GM23338 (cell line): Measurements from ENCODE around the gene TTC39B. TPM values are rescaled to one million over a fixed set of nuclear protein-coding genes. Genes with fewer than 3 reads are reported as not detected.

Source experiments
- ATAC-seq: fragments of 200-7000 bp; cut with Tn5 transposase; 3 replicates; pipeline ENCODE4 v1.9.1; 2020
- DNase-seq: peaks from one replicate; pipeline ENCODE4 v3.0.0-alpha.2; 2015; ENCODE audit warnings: low spot score
- H2AFZ ChIP-seq: fragments of 200-600 bp; sonication (generic); 2 replicates; pipeline ENCODE4 v1.8.0; 2016; ENCODE audit warnings: antibody characterized with exemption, mild to moderate bottlenecking, moderate library complexity
- H3F3A ChIP-seq: fragments of 200-600 bp; sonication (generic); replicated peaks from 2 replicates; pipeline ENCODE4 v1.8.0; 2017; ENCODE audit warnings: antibody characterized with exemption, mixed run types, low read depth
- H3K27ac ChIP-seq: fragments of 200-600 bp; sonication (generic); 2 replicates; pipeline ENCODE4 v1.6.1; 2016; ENCODE audit warnings: low read depth
- H3K27me3 ChIP-seq: fragments of 200-600 bp; sonication (generic); 2 replicates; pipeline ENCODE4 v1.8.0; 2016; ENCODE audit warnings: mild to moderate bottlenecking, mixed run types, moderate library complexity; ENCODE audit not compliant: insufficient read depth
- H3K36me3 ChIP-seq: fragments of 200-600 bp; sonication (generic); 2 replicates; pipeline ENCODE4 v1.8.0; 2016; ENCODE audit warnings: mild to moderate bottlenecking; ENCODE audit not compliant: insufficient read depth
- H3K4me1 ChIP-seq: fragments of 200-600 bp; sonication (generic); 2 replicates; pipeline ENCODE4 v1.8.0; 2016; ENCODE audit warnings: mild to moderate bottlenecking, moderate library complexity; ENCODE audit not compliant: insufficient read depth
- H3K4me2 ChIP-seq: fragments of 200-600 bp; sonication (generic); 2 replicates; pipeline ENCODE4 v1.7.1; 2017; ENCODE audit warnings: mixed run types
- H3K4me3 ChIP-seq: fragments of 200-600 bp; sonication (generic); 2 replicates; pipeline ENCODE4 v1.6.1; 2016; ENCODE audit warnings: mixed run types
- H3K79me2 ChIP-seq: fragments of 200-600 bp; sonication (generic); replicated peaks from 2 replicates; pipeline ENCODE4 v1.8.0; 2017; ENCODE audit warnings: mild to moderate bottlenecking; ENCODE audit not compliant: insufficient read depth
- H3K9me2 ChIP-seq: fragments of 200-600 bp; sonication (generic); 2 replicates; pipeline ENCODE4 v1.8.0; 2017; ENCODE audit not compliant: insufficient read depth
- H4K20me1 ChIP-seq: fragments of 200-600 bp; sonication (generic); replicated peaks from 2 replicates; pipeline ENCODE4 v1.8.0; 2017; ENCODE audit warnings: mild to moderate bottlenecking; ENCODE audit not compliant: insufficient read depth
- H3K27ac Mint-ChIP-seq: 2 replicates; pipeline ENCODE4 v1.8.0; 2020; ENCODE audit warnings: inconsistent platforms, mild to moderate bottlenecking, moderate library complexity, mixed read lengths
- H3K27me3 Mint-ChIP-seq: 3 replicates; pipeline ENCODE4 v1.8.0; 2022; ENCODE audit warnings: low read depth, mild to moderate bottlenecking, moderate library complexity, mixed read lengths, inconsistent platforms; ENCODE audit not compliant: insufficient read depth, poor library complexity
- H3K36me3 Mint-ChIP-seq: 3 replicates; pipeline ENCODE4 v1.8.0; 2021; ENCODE audit warnings: low read depth, mild to moderate bottlenecking, inconsistent platforms, moderate library complexity, mixed read lengths
- H3K4me1 Mint-ChIP-seq: 3 replicates; pipeline ENCODE4 v1.8.0; 2020; ENCODE audit warnings: mild to moderate bottlenecking, inconsistent platforms, mixed read lengths
- H3K4me3 Mint-ChIP-seq: 3 replicates; pipeline ENCODE4 v1.8.0; 2021; ENCODE audit warnings: moderate library complexity, mild to moderate bottlenecking, inconsistent platforms, mixed read lengths
- H3K9me3 Mint-ChIP-seq: 3 replicates; pipeline ENCODE4 v1.8.0; 2020; ENCODE audit warnings: moderate library complexity, mild to moderate bottlenecking, inconsistent platforms, mixed read lengths
- CREB1 ChIP-seq: fragments of 250-450 bp; sonication (Bioruptor Pico); IDR thresholded peaks from 2 replicates; pipeline ENCODE4 v1.5.0; 2020; ENCODE audit warnings: low read depth, mild to moderate bottlenecking, moderate library complexity
- ETS1 ChIP-seq: IDR thresholded peaks from 2 replicates; pipeline ENCODE4 v1.6.1; 2016; ENCODE audit warnings: antibody characterized with exemption
- EZH2 ChIP-seq: fragments of 200-600 bp; sonication (generic); IDR thresholded peaks from one replicate; pipeline ENCODE4 v1.8.0; 2017; ENCODE audit warnings: antibody characterized with exemption, mild to moderate bottlenecking, low read depth; ENCODE audit not compliant: unreplicated experiment
- JUNB ChIP-seq: IDR thresholded peaks from one replicate; pipeline ENCODE4 v1.6.1; 2016; ENCODE audit warnings: antibody characterized with exemption; ENCODE audit not compliant: unreplicated experiment
- REST ChIP-seq: IDR thresholded peaks from one replicate; pipeline ENCODE4 v1.6.1; 2018; ENCODE audit warnings: antibody characterized with exemption; ENCODE audit not compliant: unreplicated experiment
- STAT1 ChIP-seq: IDR thresholded peaks from one replicate; pipeline ENCODE4 v1.6.1; 2016; ENCODE audit warnings: antibody characterized with exemption; ENCODE audit not compliant: unreplicated experiment
- ZNF462 ChIP-seq: fragments of 250-450 bp; sonication (Bioruptor Pico); IDR thresholded peaks from 2 replicates; pipeline ENCODE4 v1.5.0; 2020; ENCODE audit warnings: mild to moderate bottlenecking, moderate library complexity
- polyA plus RNA-seq: library from polyadenylated mRNA; unstranded; fragments of >200 nt; fragmentation: Nextera tagmentation; extraction: Ambion mirVana; gene quantifications from 2 replicates; pipeline ENCODE4 v1.2.1, GENCODE V29; 2016
- total RNA-seq: library from RNA; depleted of rRNA; stranded (reverse); fragments of >200 nt; shearing (Covaris generic); gene quantifications from 2 replicates; pipeline ENCODE4 v1.2.3, GENCODE V29; 2014

TTC39B gene
- total and polyA plus RNA-seq, 2 experiments from 2014 or later = 2.8 to 11.1 TPM

GRCh38 chr9:15355669-15356068 is 48.7 kb upstream of the TTC39B start (continued):
- TF ChIP-seq ZNF462 (CRISPR knock-in tag) (no peak), STAT1 (no peak), ETS1 (no peak), REST (no peak)

GRCh38 chr9:15354713-15355112 is 47.7 kb upstream of the TTC39B start:
- H3K27ac Mint-ChIP-seq = peak overlapping the region; percentile 80
- no peaks in the 10 kb centered on the region for H4K20me1 ChIP-seq
- peaks cover 7% of the 10 kb centered on the region for H3K36me3 Mint-ChIP-seq
- H3K27me3 ChIP-seq = no peaks in the 10 kb centered on the region
- H3K27ac ChIP-seq = peak overlapping the region; percentile 61; the same call in 1 of the 2 replicates
- peaks cover 16% of the 10 kb centered on the region for H3K9me3 Mint-ChIP-seq
- DNase-seq = peak; percentile 48
- ATAC-seq = peak; percentile 48; the same call in 2 of the 3 replicates
- H3K4me3 ChIP-seq = no peak overlapping the region
- H3K4me1 Mint-ChIP-seq = peaks cover 29% of the 10 kb centered on the region
- no peaks in the 10 kb centered on the region for H3K79me2 ChIP-seq
- H3K36me3 ChIP-seq = no peaks in the 10 kb centered on the region
- H3K4me1 ChIP-seq = peaks cover 27% of the 10 kb centered on the region
- no peaks in the 10 kb centered on the region for H3K9me2 ChIP-seq
- H3K4me2 ChIP-seq = peak overlapping the region; percentile 33
- H3F3A ChIP-seq = no peaks in the 10 kb centered on the region
- H3K4me3 Mint-ChIP-seq = no peak overlapping the region
- no peak overlapping the region for H2AFZ ChIP-seq
- peaks cover 12% of the 10 kb centered on the region for H3K27me3 Mint-ChIP-seq
- no peak for TF ChIP-seq JUNB
- no peak for TF ChIP-seq EZH2
- no peak for TF ChIP-seq REST
- TF ChIP-seq STAT1 = no peak
- no peak for TF ChIP-seq CREB1 (CRISPR knock-in tag)
